HepG2 (cell line): ENCODE measurements around the gene ACTN4. TPM values are rescaled to one million over a fixed set of nuclear protein-coding genes. Genes with fewer than 3 reads are reported as not detected.

Experiments used
- CBX2 ChIP-seq, 2 experiments: fragments of 200-600 bp in 1 of 2; sonication (generic); formaldehyde crosslinking in 1 of 2; IDR thresholded peaks; 2 replicates each; pipeline versions ENCODE4 v1.7.0 to v1.8.1; 2018 to 2022; ENCODE audit warnings: low read depth in 2 of 2, low read length in 1 of 2, mild to moderate bottlenecking in 1 of 2, missing genetic modification reagents in 1 of 2
- CENPT ChIP-seq: sonication (generic); formaldehyde crosslinking; IDR thresholded peaks from 2 replicates; pipeline ENCODE4 v1.8.0; 2022; ENCODE audit warnings: low read depth, mild to moderate bottlenecking, moderate library complexity, missing genetic modification reagents
- DDIT3 ChIP-seq: sonication (generic); formaldehyde crosslinking; IDR thresholded peaks from 2 replicates; pipeline ENCODE4 v1.4.0; 2020; ENCODE audit warnings: mild to moderate bottlenecking, missing genetic modification reagents
- DR1 ChIP-seq: sonication (generic); formaldehyde crosslinking; IDR thresholded peaks from 2 replicates; pipeline ENCODE4 v1.8.0; 2021; ENCODE audit warnings: mild to moderate bottlenecking, missing genetic modification reagents, inconsistent platforms
- GMEB1 ChIP-seq: sonication (generic); formaldehyde crosslinking; IDR thresholded peaks from 2 replicates; pipeline ENCODE4 v1.5.1; 2020; ENCODE audit warnings: missing genetic modification reagents, mild to moderate bottlenecking, borderline replicate concordance
- HOMEZ ChIP-seq: IDR thresholded peaks from 2 replicates; pipeline ENCODE4 v1.6.1; 2016; ENCODE audit warnings: low read depth
- KDM1A ChIP-seq: IDR thresholded peaks from 2 replicates; pipeline ENCODE4 v1.6.1; 2016; ENCODE audit warnings: missing compliant biosample characterization
- KLF11 ChIP-seq: IDR thresholded peaks from 2 replicates; pipeline ENCODE4 v1.6.1; 2016; ENCODE audit warnings: missing compliant biosample characterization
- KLF16 ChIP-seq, 2 experiments: sonication (generic) in 1 of 2; formaldehyde crosslinking in 1 of 2; IDR thresholded peaks; 2 replicates each; pipeline versions ENCODE4 v1.6.1 to v1.8.0; 2016 to 2023; ENCODE audit warnings: missing genetic modification reagents in 2 of 2, missing compliant biosample characterization in 1 of 2
- LRRFIP1 ChIP-seq: sonication (generic); formaldehyde crosslinking; conservative IDR thresholded peaks from 2 replicates; pipeline ENCODE4 v1.4.0; 2020; ENCODE audit warnings: missing genetic modification reagents
- NPAS2 ChIP-seq: sonication (generic); formaldehyde crosslinking; IDR thresholded peaks from 2 replicates; pipeline ENCODE4 v1.8.0; 2022; ENCODE audit warnings: mild to moderate bottlenecking, missing genetic modification reagents, borderline replicate concordance
- ZBTB44 ChIP-seq: sonication (generic); formaldehyde crosslinking; IDR thresholded peaks from 2 replicates; pipeline ENCODE4 v1.4.0; 2020; ENCODE audit warnings: missing genetic modification reagents
- ZNF20 ChIP-seq: sonication (generic); formaldehyde crosslinking; IDR thresholded peaks from 2 replicates; pipeline ENCODE4 v1.4.0; 2020; ENCODE audit warnings: mild to moderate bottlenecking, moderate library complexity, missing genetic modification reagents
- ZNF329 ChIP-seq: sonication (generic); formaldehyde crosslinking; IDR thresholded peaks from 2 replicates; pipeline ENCODE4 v1.9.0; 2021; ENCODE audit warnings: low read depth, mild to moderate bottlenecking, missing genetic modification reagents
- ZNF430 ChIP-seq: sonication (generic); formaldehyde crosslinking; IDR thresholded peaks from 2 replicates; pipeline ENCODE4 v1.9.0; 2021; ENCODE audit warnings: mild to moderate bottlenecking, missing genetic modification reagents
- ZNF503 ChIP-seq: sonication (generic); formaldehyde crosslinking; IDR thresholded peaks from 2 replicates; pipeline ENCODE4 v1.4.0; 2020; ENCODE audit warnings: missing genetic modification reagents
- ZNF776 ChIP-seq: sonication (generic); formaldehyde crosslinking; IDR thresholded peaks from 2 replicates; pipeline ENCODE4 v1.4.0; 2020; ENCODE audit warnings: mild to moderate bottlenecking, missing genetic modification reagents
- polyA plus RNA-seq, 8 experiments: library from polyadenylated mRNA; depleted of rRNA in 3 of 8; stranded (reverse) in 7 of 8; unstranded in 1 of 8; fragments of >200 nt; fragmentation: Illumina TruSeq in 4 of 8; extraction: Trizol in 4 of 8; gene quantifications; 2 replicates each; pipeline versions ENCODE4 v1.2.1 to v1.2.3, GENCODE V29; 2011 to 2016; ENCODE audit warnings: low read depth in 4 of 8, missing spikeins in 1 of 8, mixed read lengths in 1 of 8; ENCODE audit not compliant: insufficient read depth in 1 of 8
- total RNA-seq, 5 experiments: library from RNA; depleted of rRNA; stranded (reverse); fragments of >200 nt; fragmentation: Illumina TruSeq; extraction: Trizol; gene quantifications; 2 replicates each; pipeline ENCODE4 v1.2.3, GENCODE V29; 2016; ENCODE audit warnings: low read depth in 1 of 5

ACTN4 gene
- total and polyA plus RNA-seq, 2 of the 13 experiments (the other 11 are each of a cell fraction or from before 2014, with no cell fraction given) = 171 to 192 TPM

GRCh38 chr19:38647368-38647965, at the start of gene ACTN4 (continued):
- TF ChIP-seq LRRFIP1 (CRISPR knock-in tag) = no peak
- TF ChIP-seq CENPT (CRISPR knock-in tag) = no peak; the same call in 1 of the 2 replicates
- TF ChIP-seq CBX2 (IDR thresholded peaks at IDR 0.05; ENCODE audit: low read depth, low read length) = no peak
- TF ChIP-seq CBX2 (CRISPR knock-in tag; IDR thresholded peaks at IDR 0.05; ENCODE audit: low read depth) = no peak
- no peak for TF ChIP-seq ZBTB44 (CRISPR knock-in tag)
- TF ChIP-seq ZNF776 (CRISPR knock-in tag) = peak; percentile 88
- TF ChIP-seq NPAS2 (CRISPR knock-in tag) = no peak
- TF ChIP-seq DR1 (CRISPR knock-in tag) = peak; percentile 52; the same call in 1 of the 2 replicates
- TF ChIP-seq ZNF329 (CRISPR knock-in tag) = peak; percentile 80; the same call in 1 of the 2 replicates
- no peak for TF ChIP-seq ZNF503 (CRISPR knock-in tag)
- no peak for TF ChIP-seq HOMEZ (CRISPR knock-in tag)
- TF ChIP-seq KDM1A (CRISPR knock-in tag) = no peak
- TF ChIP-seq DDIT3 (CRISPR knock-in tag) = no peak
- TF ChIP-seq ZNF20 (CRISPR knock-in tag) = no peak
- TF ChIP-seq KLF16 (CRISPR knock-in tag; IDR thresholded peaks at IDR 0.05) = peak in 1 of 2 experiments; percentile 64; a peak in 1 of 4 replicates
- TF ChIP-seq KLF11 (CRISPR knock-in tag) = no peak
- TF ChIP-seq ZNF430 (CRISPR knock-in tag) = no peak
- TF ChIP-seq GMEB1 (CRISPR knock-in tag) = peak; percentile 85
